Glomerular visceral epithelial cell (primary cell): ENCODE data around the gene TNFAIP1.

ENCODE experiments used
- DNase-seq: peaks from one replicate; pipeline ENCODE4 v3.0.0-alpha.2; 2016; ENCODE audit errors: extremely low spot score

The TNFAIP1 gene

DNA sequence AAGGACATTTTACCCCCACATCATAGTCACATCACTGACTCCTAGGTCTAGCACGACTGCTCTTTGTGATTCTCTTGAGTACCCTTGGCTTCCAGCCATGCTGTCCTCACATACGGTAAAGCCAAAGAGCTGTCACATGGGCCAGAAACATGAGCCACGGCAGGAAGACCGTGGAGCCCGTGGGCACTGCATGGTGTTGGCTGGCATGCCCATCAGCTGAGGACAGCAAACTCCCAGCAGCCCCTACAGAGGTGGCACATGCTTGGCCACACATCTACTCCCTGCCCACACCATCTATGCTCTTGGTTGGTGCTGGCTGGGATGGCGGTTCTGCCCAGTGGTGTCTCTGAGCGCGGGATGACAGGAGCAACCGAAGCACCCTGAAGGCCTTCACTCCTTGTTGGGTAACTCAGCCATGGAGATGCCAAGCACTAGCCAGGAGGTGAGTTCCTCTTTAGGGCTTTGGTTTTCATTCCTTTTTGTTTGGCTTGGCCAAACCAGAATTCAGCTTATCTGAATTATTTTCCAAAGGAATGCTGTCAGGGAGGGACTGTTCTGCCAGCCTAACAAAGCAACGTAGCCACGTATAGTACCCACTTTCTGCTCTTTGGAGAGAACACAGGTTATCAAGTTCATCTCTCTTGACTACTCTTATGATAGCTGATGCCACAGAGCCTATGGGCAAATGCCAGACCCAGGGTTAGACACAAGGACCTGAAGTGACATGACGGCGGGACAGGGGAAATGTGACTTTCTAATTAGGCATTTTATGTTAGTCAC, 10.0 kb downstream of the TNFAIP1 start:
- no peak for DNase-seq

- no peak for DNase-seq
Observed at GRCh38 chr17:28346199-28346580, 10.6 kb downstream of the TNFAIP1 start.

DNA sequence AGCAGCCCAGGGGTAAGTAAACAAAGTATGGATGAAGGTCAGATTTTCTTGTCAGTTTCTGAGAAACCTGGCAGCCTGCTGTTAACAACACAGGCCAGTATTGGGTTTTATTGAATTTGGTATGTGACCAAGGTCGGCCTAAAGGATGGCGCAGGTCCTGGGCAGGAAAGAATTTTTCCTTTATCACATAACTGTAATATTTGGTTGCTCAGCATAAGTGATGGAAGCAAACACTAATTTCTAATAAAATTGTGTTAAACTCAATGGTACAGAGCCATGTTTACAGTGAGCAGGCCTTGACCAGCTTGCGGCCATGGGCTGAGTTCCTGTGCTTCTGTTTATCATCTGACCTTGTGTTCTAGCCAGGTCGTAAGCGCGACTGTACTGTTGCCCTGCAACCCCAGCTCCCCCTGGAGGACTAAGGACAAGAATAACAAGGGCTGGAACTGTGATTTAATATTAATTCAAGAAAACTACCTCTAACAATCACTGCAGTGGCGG, 11.2 kb downstream of the TNFAIP1 start:
- DNase-seq: no peak

DNA sequence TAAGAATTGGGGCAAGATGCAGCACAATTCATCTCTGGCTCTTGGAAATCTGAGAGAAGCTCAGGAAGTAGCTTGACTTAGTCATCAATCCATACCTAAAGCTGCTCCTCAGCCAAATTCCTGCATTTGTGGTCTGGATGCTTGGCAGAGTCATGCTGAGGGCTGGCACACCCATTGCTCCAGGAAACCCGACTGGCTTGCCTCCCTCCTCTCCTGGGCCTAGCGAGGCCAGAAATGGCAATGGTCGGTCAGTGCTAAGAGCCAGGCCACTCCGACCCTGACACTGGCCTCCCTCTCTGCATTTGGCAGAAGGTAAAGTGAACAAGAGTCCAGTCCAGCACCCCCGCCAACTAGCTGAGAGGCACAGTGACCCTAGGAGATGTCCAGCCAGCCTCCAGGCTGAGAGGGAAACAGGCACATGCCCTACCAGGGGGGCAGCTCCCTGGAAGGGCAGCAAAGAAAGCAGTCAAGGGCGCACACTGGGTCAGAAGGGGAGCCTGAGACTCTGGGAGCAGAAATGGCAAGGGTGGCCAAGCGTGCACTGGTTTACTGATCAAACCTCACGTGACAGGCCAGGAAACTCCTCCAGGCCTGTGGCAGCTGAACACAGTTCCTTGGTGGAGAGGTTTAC, 11.8 kb downstream of the TNFAIP1 start:
- peak; percentile 93 for DNase-seq

- no peak for DNase-seq
Observed at GRCh38 chr17:28348979-28349378, 13.4 kb downstream of the TNFAIP1 start.

DNA sequence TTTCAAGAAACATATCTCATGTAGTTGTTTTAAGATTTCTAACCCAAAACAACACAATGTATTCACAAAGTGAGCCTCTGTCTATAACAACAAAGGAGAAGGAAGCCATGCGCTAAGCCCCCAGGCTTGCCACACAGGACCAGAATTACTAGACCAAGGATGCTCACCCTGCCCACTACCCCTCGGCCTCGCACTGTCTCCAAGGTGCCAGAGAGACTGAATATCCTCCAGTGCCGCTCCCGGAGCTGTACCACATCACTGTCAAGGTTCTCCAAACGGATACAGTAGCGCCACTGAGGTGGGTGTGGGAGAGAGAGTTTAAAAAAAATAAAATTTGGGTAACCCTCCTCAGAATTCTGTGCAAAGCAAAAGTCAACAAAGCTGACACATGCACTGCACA, 14.7 kb downstream of the TNFAIP1 start:
- DNase-seq: no peak

DNA sequence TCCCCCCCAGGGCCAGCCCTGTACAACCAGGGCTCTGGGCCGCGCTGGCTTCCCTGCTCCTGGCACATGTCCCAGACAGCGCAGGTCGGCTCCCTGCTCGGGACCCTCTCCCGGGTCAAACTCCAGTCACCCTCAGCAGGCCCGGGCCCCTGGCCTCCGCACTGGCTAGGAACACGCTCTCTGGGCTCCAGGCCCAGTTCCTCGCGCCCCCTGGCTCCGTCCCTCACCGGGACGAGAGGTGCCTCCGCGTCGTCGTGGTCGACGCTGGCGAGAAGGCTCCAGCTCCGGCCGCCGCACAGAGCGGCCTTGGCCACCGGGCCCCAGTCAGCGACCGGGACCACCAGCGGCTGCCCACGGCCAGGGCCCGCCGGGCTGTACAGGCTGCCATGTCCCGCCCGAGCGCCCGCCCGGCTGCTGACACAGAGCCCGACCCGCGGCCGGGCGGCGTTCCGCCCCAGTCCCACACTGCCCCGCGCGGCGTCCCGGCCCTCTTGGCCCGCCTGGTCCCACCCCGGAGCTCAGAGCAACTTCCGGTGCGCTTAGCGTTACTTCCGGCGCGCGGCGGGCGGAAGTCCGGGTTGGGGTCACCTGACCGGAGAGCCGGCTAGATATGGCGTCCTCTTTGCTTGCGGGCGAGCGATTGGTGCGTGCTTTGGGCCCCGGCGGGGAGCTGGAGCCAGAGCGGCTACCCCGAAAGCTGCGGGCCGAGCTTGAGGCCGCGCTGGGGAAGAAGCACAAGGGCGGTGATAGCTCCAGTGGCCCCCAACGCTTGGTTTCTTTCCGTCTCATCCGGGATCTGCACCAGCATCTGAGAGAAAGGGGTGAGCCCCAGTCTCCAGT, 21.7 kb downstream of the TNFAIP1 start, which contains the start of gene POLDIP2:
TSS of gene POLDIP2 (minus strand) at position 467 of the 840 bp plus-strand sequence. CDS start at position 388, 79 bp downstream.
- DNase-seq: peak; percentile 94

- DNase-seq: no peak
Observed at GRCh38 chr17:28357901-28358197, 22.3 kb downstream of the TNFAIP1 start.

DNA sequence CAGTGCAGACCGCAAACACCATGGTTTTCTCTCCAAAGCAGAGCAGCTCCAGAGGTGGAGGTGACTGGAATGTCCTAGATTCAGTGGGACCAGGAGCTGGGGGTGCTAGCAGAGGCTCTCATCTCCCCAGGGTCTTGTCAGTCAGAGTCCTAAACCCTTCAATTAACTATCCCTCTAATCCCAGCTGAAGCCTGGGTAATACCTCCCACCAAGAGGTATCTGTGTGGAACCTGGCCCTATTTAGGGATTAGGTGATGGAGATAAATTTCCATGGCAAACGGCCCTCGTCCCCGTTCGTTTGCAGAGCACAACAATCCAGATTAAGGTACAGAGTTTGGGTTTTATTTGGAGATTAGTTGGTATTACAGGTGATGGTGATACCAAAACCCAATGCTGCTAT, 27.6 kb downstream of the TNFAIP1 start:
- no peak for DNase-seq

- DNase-seq: no peak
Observed at GRCh38 chr17:28363776-28364650, 28.5 kb downstream of the TNFAIP1 start.

DNA sequence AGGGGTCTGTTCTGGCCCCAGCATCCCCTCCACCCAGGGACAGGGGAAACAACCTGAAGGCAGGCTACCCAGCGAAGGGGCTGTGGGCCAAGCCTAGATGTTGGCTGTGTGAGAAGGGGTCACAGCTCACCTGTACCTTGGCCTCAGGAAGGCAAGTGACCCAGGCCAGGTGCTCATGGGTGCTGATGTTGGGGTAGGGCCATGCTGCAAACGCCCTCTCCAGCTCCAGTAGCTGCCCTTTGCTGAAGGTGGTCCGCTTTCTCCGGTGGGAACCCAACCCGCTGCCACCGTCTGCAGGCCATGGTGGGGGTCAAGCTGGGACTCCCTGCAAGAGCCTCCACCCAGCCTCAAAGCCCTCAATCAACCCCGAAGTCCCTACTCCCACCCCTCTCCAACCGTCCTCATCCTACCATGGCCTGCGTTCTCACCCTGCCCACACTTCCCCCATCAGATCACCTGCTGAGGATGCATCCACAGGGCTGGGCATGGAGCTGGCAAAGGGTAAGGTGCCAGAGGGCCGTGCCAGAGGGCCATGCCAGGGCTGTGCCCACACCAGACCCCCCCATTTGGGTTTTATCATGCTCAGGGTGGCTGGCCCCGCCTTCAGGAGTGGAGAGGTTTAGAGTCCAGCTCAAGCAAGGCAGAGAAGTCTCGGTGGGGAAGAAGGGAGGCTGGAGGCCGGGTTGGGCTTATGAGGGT, 29.3 kb downstream of the TNFAIP1 start, which contains the start of gene SEBOX:
TSS of gene SEBOX (minus strand) at position 535 of the 699 bp plus-strand sequence. CDS start at position 487, 48 bp downstream.
- no peak for DNase-seq

DNA sequence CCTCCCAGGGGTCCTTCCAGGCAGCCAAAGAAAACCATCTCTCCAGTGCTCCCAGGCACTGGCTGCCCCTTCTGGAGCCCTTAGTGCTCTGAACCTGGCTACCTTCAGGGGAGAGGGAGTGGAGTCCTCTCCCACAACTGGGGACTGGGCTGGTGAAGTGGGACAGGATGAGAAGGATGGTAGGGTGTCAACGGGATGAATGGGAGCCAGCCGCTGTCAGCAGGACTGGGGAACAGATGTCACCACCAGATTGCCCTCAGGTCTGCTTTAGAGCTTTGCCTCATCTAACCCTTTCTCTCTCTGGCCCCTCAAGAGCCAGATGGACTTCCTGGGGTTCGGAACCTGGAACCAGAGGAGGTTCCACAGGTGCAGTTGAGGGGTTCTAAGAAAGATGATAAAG, 29.9 kb downstream of the TNFAIP1 start:
- DNase-seq: no peak

DNA sequence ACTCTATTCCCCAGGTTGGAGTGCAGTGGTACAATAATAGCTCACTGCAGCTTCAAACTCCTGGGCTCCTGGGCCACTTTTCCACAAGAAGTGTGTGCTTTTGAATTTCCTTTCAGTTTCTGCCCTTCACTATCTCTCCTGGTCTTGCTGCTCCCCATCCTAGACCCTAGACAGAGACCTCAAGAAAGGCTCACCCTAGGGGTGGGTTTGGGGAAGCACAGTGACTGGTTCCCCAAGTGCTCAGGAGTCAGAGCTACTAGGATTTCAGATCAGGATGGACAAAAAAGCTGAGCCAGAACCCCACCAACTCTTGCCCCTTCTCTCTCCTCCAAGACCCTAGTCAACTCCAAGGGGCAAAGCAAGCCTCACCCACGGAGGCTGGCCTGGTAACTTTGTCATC, 31.0 kb downstream of the TNFAIP1 start:
- no peak for DNase-seq

GRCh38 chr17:28367641-28368305, 32.2 kb downstream of the TNFAIP1 start:
- no peak for DNase-seq

- DNase-seq: no peak
Observed at GRCh38 chr17:28368306-28368831, 32.8 kb downstream of the TNFAIP1 start.

GRCh38 chr17:28368915-28369683, 33.5 kb downstream of the TNFAIP1 start:
- DNase-seq: no peak

- no peak for DNase-seq
Observed at GRCh38 chr17:28369684-28370034, 34.1 kb downstream of the TNFAIP1 start.

- DNase-seq: peak; percentile 26
Observed at GRCh38 chr17:28370035-28370743, 34.6 kb downstream of the TNFAIP1 start, which contains the start of gene VTN. VTN (minus strand) TSS chr17:28370307; CDS start chr17:28370203, 104 bp downstream.

GRCh38 chr17:28370744-28371103, 35.2 kb downstream of the TNFAIP1 start:
- no peak for DNase-seq
